ENCODE data around the gene ATXN7L1. TPM values are rescaled to one million over a fixed set of nuclear protein-coding genes. Genes with fewer than 3 reads are reported as not detected.

ATXN7L1 gene
- total RNA-seq, 1 experiment from 2014 or later, result 24.3 TPM

DNA sequence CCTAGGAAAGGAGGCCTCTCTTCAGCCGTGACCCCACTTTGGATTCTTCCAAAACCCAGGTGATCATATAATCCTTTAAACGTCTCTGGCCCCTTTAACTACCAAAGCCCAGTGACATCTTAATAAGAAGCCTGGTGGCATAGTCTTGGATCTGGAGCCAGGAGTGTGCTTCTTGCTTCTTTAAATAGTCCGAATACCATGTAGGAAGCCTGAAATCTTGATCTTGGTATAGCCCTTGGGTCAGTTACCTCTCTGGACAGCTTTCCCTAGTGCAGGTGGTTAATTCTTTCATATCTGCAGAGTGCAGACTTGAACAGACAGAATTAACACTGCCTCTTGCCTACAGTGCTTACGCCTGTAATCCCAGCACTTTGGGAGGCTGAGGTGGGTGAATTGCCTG lies 156.5 kb downstream of the ATXN7L1 start:
- no peak overlapping the region for H4K8ac ChIP-seq (replicated peaks; ENCODE audit: insufficient read length, low read depth, low read length)
- H3K23ac ChIP-seq (ENCODE audit: insufficient read length, low read depth, low read length), result no peak overlapping the region
- H3K9me3 ChIP-seq (ENCODE audit: control insufficient read depth, low read depth, low read length), result no peaks in the 10 kb centered on the region
- H2BK12ac ChIP-seq (ENCODE audit: insufficient read length, low read depth, low read length), result no peak overlapping the region
- H3K79me1 ChIP-seq (ENCODE audit: insufficient read depth, low read depth, low read length, poor library complexity, severe bottlenecking), result no peaks in the 10 kb centered on the region
- Mint-ChIP-seq H3K27me3 (ENCODE audit: low read depth) (no peaks in the 10 kb centered on the region), H3K27ac (peak overlapping the region in 2 of 3 experiments; percentile 69 to 92; a peak in 4 of 7 replicates), H3K4me3 (no peak overlapping the region), H3K9me3 (no peaks in the 10 kb centered on the region), H3K36me3 (ENCODE audit: insufficient read depth in 1 of 3, low read depth in 3 of 3) (peaks cover 0 to 5% (median 4%) of the 10 kb centered on the region in 3 experiments; a peak in 3 of 7 replicates), H3K4me1 (peaks cover 43 to 50% of the 10 kb centered on the region in 2 experiments)
- no peak overlapping the region for H2BK20ac ChIP-seq (ENCODE audit: low read depth, low read length, poor library complexity, severe bottlenecking)
- H3K9ac ChIP-seq (ENCODE audit: extremely low read depth, insufficient read length, low read length), result no peak overlapping the region
- H3K23me2 ChIP-seq (ENCODE audit: insufficient read length, low read depth, low read length, poor library complexity, severe bottlenecking), result no peaks in the 10 kb centered on the region
- H3K27me3 ChIP-seq (ENCODE audit: insufficient read depth, low read length), result no peaks in the 10 kb centered on the region
- H2AK5ac ChIP-seq (ENCODE audit: insufficient read length, low read length), result no peak overlapping the region
- H3K4me1 ChIP-seq (ENCODE audit: insufficient read depth, low read length), result peaks cover 7% of the 10 kb centered on the region; the same call in 1 of the 2 replicates
- no peak overlapping the region for H3K4me2 ChIP-seq (ENCODE audit: insufficient read depth, insufficient read length, low read length)
- H3T11ph ChIP-seq (ENCODE audit: low read length), result no peak overlapping the region
- no peaks in the 10 kb centered on the region for H4K20me1 ChIP-seq (ENCODE audit: control insufficient read depth, insufficient read depth, insufficient read length)
- no peak overlapping the region for H2AFZ ChIP-seq (ENCODE audit: low read length)
- no peak overlapping the region for H3K27ac ChIP-seq (ENCODE audit: insufficient read length, low read depth, low read length)
- no peak overlapping the region for H2BK5ac ChIP-seq (ENCODE audit: insufficient read length, low read length)
- no peak overlapping the region for H2BK15ac ChIP-seq (ENCODE audit: low read depth, low read length)
- H4K91ac ChIP-seq (ENCODE audit: insufficient read length, low read depth, low read length), result no peak overlapping the region
- no peak overlapping the region for H2BK120ac ChIP-seq (ENCODE audit: low read depth, low read length, poor library complexity, severe bottlenecking)
- H3K79me2 ChIP-seq (ENCODE audit: insufficient read depth, low read length), result no peaks in the 10 kb centered on the region
- H3K56ac ChIP-seq (ENCODE audit: insufficient read length, low read depth, low read length), result no peak overlapping the region
- no peak for TF ChIP-seq CTCF (conservative IDR thresholded peaks at IDR 0.05)
- no peak overlapping the region for H3K18ac ChIP-seq (ENCODE audit: insufficient read length, low read depth, low read length)
- H3K4ac ChIP-seq (ENCODE audit: low read depth, low read length), result no peak overlapping the region
- no CpG with 5 or more reads among the region's 4 CpGs for WGBS (ENCODE audit: extremely low coverage, insufficient read length, low lambda C conversion rate)
- no peak overlapping the region for H3K14ac ChIP-seq (ENCODE audit: insufficient read depth, low read length)
- no peak overlapping the region for H4K5ac ChIP-seq (ENCODE audit: insufficient read length, low read depth, low read length)
- DNase-seq, result no peak
